GM21515 (cell line): ENCODE results near the gene CST9.
A peak's percentile ranks its signal among the peaks of the same experiment; 100 is the strongest.
"Not testable (repeated sequence)": the region's sequence is repeated elsewhere in the genome, so short reads cannot be mapped to it uniquely, and the experiment has no call there.

Source experiments
- ATAC-seq: cut with Tn5 transposase; IDR thresholded peaks from one replicate; pipeline ENCODE4 v1.9.1; 2021; ENCODE audit not compliant: unreplicated experiment

The CST9 gene

GRCh38 chr20:23624324-23624691 lies 18.6 kb upstream of the CST9 start:
- ATAC-seq, result no peak

GRCh38 chr20:23623666-23624323 lies 18.1 kb upstream of the CST9 start:
- ATAC-seq, result no peak

DNA sequence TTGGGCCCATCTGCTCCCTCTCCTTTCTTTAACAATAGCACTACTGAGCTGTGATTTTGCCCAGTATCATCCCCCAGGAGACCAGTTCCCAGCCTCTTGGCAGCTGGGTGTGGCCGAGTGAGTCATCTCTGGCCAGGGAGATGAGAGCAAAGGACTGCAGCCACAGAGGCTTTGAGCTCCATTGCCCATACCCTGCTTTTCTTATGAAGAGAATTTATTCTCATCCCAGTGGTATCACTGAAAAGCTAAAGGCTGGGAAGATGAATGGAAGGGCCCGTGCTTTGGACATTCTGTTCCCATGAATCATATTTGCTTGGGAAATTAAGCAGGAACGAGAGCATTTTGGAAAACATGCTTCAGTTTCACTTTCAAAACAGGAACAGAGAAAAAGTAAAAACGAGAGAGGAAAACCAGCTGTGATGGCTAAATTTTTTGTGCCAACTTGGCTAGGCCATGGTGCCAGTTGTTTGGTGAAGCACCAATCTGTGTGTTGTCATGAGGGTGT lies 17.2 kb upstream of the CST9 start:
- ATAC-seq, result no peak

GRCh38 chr20:23622401-23622800 lies 16.7 kb upstream of the CST9 start:
- ATAC-seq, result not testable (repeated sequence)

- ATAC-seq, result not testable (repeated sequence)
These were observed 15.1 kb upstream of the CST9 start for GRCh38 chr20:23620670-23621386.

GRCh38 chr20:23614163-23614562 lies 8.4 kb upstream of the CST9 start:
- no peak for ATAC-seq

- no peak for ATAC-seq
These were observed 8.0 kb upstream of the CST9 start for GRCh38 chr20:23613676-23614075.

- ATAC-seq, result no peak
These were observed 6.7 kb upstream of the CST9 start for GRCh38 chr20:23612396-23612795.

- ATAC-seq, result no peak
These were observed 3.9 kb upstream of the CST9 start for GRCh38 chr20:23609486-23610109.

DNA sequence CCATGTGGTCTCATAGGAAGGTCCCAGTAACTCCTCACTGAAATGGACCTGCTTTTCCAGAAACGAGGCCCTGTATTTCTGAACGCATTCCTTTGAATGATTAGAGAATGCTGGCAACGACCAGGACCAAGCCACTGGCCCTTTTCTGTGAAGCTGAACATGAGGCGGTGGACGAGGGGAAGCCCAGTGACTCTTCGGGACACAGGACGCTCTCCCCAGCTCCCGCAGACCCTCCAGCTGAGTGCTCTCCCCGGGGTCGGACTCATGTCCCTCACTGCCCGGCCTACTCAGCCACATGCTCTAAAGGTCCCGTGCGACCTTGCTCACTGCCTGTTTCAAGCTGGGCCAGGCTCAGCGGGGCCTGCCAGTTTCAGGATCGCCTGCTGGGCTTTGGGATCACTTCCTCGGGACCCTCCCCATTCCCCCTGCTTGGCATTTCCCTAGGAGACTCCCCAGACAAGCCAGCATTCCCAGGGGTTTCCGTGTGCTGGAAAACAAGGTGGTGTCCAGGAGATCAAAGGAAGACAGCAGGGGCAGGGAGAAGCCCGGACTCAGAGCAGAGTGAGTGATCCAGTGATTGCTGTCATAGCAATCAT lies 2.6 kb upstream of the CST9 start:
- ATAC-seq, result no peak

DNA sequence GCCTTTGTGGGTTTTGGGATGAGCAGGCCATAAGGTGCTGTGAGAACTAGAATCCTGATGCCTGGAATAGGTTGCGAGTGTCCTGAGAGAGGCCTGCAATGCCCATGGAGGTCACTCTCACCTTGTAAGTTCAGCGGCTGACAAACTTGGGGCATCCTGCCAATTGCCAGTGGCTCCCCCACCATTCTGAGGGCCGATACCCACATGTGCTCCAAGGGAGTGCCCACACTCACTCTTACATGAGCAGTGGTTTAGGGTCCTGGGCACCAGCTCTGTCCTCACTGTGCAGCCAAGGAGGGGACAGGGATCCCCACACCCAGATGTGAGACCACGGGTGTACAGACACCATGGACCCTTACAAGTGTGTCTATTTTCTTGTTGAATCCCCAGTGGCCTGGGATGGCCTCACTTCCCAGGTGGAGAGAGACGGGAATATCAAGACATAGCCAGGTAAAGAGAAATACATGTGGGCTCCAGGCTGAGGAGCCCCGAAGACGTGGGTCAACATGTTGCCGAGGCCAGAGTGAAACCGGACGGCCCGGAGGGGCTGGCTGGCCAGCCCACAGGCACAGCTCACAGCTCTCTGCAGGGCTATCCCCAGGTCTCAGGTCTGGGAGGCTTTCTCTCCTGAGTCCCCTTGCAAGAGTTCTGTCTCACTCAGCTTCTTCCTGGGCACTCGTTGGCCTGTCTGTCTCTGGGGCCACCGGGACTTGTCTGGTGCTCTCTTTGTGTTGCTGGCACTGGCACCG lies 2.0 kb upstream of the CST9 start:
- ATAC-seq, result no peak

DNA sequence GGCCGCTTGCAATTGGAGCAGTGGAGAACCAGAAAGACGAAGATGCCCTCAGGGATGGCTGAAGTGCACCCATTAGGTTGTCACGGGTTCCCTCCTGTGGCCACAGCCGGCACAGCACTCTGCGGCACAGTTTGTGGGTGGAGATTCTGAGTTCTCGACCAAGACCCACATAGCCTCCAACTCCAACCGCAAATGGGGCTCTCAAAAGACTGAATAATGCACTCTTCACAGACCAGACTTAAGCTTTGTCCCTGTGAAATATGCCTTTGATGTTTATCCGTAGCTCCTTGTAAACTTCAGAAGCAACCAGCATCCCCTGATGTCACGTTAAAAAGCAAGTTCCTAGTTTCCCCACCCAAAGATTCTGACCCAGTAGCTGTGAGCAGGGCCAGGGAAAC lies 934 bp upstream of the CST9 start:
- ATAC-seq, result peak; percentile 80

DNA sequence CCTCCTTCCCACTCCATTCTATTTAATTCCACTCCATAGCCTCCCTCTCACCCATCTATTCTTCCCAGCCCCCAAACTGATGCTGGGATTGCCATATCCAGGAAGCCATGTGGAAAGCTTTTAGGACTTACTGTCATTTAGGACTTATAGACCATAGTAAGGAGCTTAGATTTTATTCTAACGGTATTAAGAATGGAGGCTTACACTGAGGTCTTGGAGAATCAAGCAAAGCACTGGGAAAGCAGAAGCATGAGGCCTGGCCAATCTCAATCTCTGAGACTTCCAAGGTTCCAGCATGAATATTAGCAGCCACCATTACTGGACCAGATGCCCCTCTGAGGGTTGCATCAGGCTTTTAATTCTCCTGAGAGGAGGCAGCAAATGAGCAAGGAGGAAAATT lies 1.4 kb downstream of the CST9 start:
- no peak for ATAC-seq

GRCh38 chr20:23603321-23603720 lies 2.4 kb downstream of the CST9 start:
- no peak for ATAC-seq

- ATAC-seq, result no peak
These were observed 3.0 kb downstream of the CST9 start for GRCh38 chr20:23602699-23603098.

DNA sequence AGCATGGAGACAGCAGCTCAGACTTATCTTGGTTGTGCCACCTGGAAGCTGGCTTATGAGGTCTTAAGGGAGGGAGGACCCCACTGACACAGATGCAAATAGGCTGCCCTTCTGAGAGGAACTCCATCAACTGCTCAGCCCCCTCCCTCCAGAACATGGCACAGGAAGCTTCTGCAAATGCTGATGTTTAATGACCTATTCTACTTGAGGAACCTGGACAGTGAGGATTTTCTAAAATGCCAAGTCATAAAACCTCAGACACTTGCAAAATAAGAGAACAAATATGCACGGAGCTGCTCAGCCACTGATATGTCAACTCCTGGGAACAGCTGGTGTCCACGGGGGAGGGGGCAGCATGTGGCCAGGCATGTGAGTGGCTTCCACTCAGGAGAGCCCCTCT lies 3.5 kb downstream of the CST9 start:
- ATAC-seq, result no peak

GRCh38 chr20:23601715-23602114 lies 4.0 kb downstream of the CST9 start:
- no peak for ATAC-seq

GRCh38 chr20:23598481-23598880 lies 7.2 kb downstream of the CST9 start:
- ATAC-seq, result no peak

GRCh38 chr20:23596579-23597250 lies 9.0 kb downstream of the CST9 start:
- ATAC-seq, result no peak

- no peak for ATAC-seq
These were observed 9.8 kb downstream of the CST9 start for GRCh38 chr20:23595941-23596340.
